ENCODE results near the gene TAL1.
A peak's percentile ranks its signal among the peaks of the same experiment; 100 is the strongest.

Gene TAL1

GRCh38 chr1:47186267-47187185, 45.5 kb downstream of the TAL1 start:
- no peak for DNase-seq

- no peak for DNase-seq
These were observed 47.0 kb downstream of the TAL1 start for GRCh38 chr1:47184822-47185677.

- no peak for DNase-seq
These were observed 47.8 kb downstream of the TAL1 start for GRCh38 chr1:47184090-47184821.

- no peak for DNase-seq
These were observed 48.5 kb downstream of the TAL1 start for GRCh38 chr1:47183308-47184089.

- DNase-seq = no peak
These were observed 49.3 kb downstream of the TAL1 start for GRCh38 chr1:47182676-47183235.

- no peak for DNase-seq
These were observed 49.9 kb downstream of the TAL1 start for GRCh38 chr1:47181955-47182675.

- DNase-seq = no peak
These were observed 50.7 kb downstream of the TAL1 start for GRCh38 chr1:47181095-47181954.

- no peak for DNase-seq
These were observed 51.4 kb downstream of the TAL1 start for GRCh38 chr1:47180603-47181094.

- DNase-seq = no peak
These were observed 51.9 kb downstream of the TAL1 start for GRCh38 chr1:47179988-47180563.

GRCh38 chr1:47179017-47179987, 52.7 kb downstream of the TAL1 start:
- peak; percentile 83 for DNase-seq

GRCh38 chr1:47178654-47179016, 53.4 kb downstream of the TAL1 start:
- DNase-seq = no peak

GRCh38 chr1:47178020-47178419, 54.0 kb downstream of the TAL1 start:
- no peak for DNase-seq

- peak in 1 of 2 experiments; percentile 54 for DNase-seq
These were observed 56.6 kb downstream of the TAL1 start for GRCh38 chr1:47175227-47175934.

GRCh38 chr1:47174656-47175020, 57.4 kb downstream of the TAL1 start:
- no peak for DNase-seq

- DNase-seq = no peak
These were observed 59.2 kb downstream of the TAL1 start for GRCh38 chr1:47172782-47173181.
